Non-pigmented ciliary epithelial cell (primary cell): ENCODE results near the gene HACL1.

ENCODE experiments used
- DNase-seq: peaks from one replicate; pipeline ENCODE4 v3.0.0-alpha.2; 2010; ENCODE audit warnings: low read depth

Gene HACL1

GRCh38 chr3:15601399-15602145 is at the start of gene HACL1, which contains the start of gene BTD:
Gene HACL1 (minus strand): TSS chr3:15601569. CDS start chr3:15601463, 106 bp downstream.
Gene BTD (plus strand): TSS chr3:15601745. CDS start chr3:15635440, 33,695 bp downstream.
- peak; percentile 97 for DNase-seq

- DNase-seq, result no peak
Observed at GRCh38 chr3:15649858-15650257, 48.5 kb upstream of the HACL1 start.

GRCh38 chr3:15649341-15649740 is 48.0 kb upstream of the HACL1 start:
- no peak for DNase-seq

GRCh38 chr3:15647611-15648167 is 46.3 kb upstream of the HACL1 start:
- DNase-seq, result peak; percentile 97

- DNase-seq, result peak; percentile 98
Observed at GRCh38 chr3:15646851-15647511, 45.6 kb upstream of the HACL1 start.

GRCh38 chr3:15645740-15646501 is 44.6 kb upstream of the HACL1 start:
- DNase-seq, result peak; percentile 84

GRCh38 chr3:15645246-15645645 is 43.9 kb upstream of the HACL1 start:
- no peak for DNase-seq

- no peak for DNase-seq
Observed at GRCh38 chr3:15638891-15639262, 37.5 kb upstream of the HACL1 start.

- DNase-seq, result no peak
Observed at GRCh38 chr3:15638193-15638890, 37.0 kb upstream of the HACL1 start.

GRCh38 chr3:15637131-15637951 is 36.0 kb upstream of the HACL1 start:
- no peak for DNase-seq

GRCh38 chr3:15636028-15636709 is 34.8 kb upstream of the HACL1 start:
- DNase-seq, result peak; percentile 84

- DNase-seq, result no peak
Observed at GRCh38 chr3:15635121-15635661, 33.8 kb upstream of the HACL1 start.

GRCh38 chr3:15634671-15635070 is 33.3 kb upstream of the HACL1 start:
- DNase-seq, result no peak

GRCh38 chr3:15633766-15634598 is 32.6 kb upstream of the HACL1 start:
- DNase-seq, result no peak

GRCh38 chr3:15633159-15633558 is 31.8 kb upstream of the HACL1 start:
- DNase-seq, result no peak

GRCh38 chr3:15632212-15632580 is 30.8 kb upstream of the HACL1 start:
- DNase-seq, result no peak

- DNase-seq, result no peak
Observed at GRCh38 chr3:15631426-15632211, 30.2 kb upstream of the HACL1 start.

- no peak for DNase-seq
Observed at GRCh38 chr3:15630646-15631350, 29.4 kb upstream of the HACL1 start.
